Panc1 (cell line): ENCODE data around the gene CFAP157. TPM values are rescaled to one million over a fixed set of nuclear protein-coding genes. Genes with fewer than 3 reads are reported as not detected.

ENCODE experiments used
- ATAC-seq: fragments of 200-7000 bp; cut with Tn5 transposase; 2 replicates; pipeline ENCODE4 v1.9.1; 2020; ENCODE audit warnings: mild to moderate bottlenecking, moderate library complexity
- BruUV-seq: library from RNA; stranded (reverse); fragments of 400-500 nt; replicated peaks from 2 replicates; lab custom pipeline; 2021; lab: Mats Ljungman, UMichigan
- CTCF ChIA-PET: fragments of 300-600 bp; sonication (Branson Sonifier 250); formaldehyde crosslinking; loops from one replicate; lab custom pipeline; 2022; ENCODE audit warnings: antibody characterized with exemption; lab: Charles Lee
- POLR2A ChIA-PET: fragments of 300-600 bp; sonication (Branson Sonifier 250); formaldehyde crosslinking; loops from one replicate; lab custom pipeline; 2022; ENCODE audit warnings: antibody characterized with exemption; lab: Charles Lee
- DNase-seq: peaks from one replicate; pipeline ENCODE4 v3.0.0-alpha.2; 2010; ENCODE audit warnings: low read depth, low spot score
- H3K27ac ChIP-seq: 2 replicates; pipeline ENCODE4 v1.5.1; 2011; ENCODE audit warnings: mild to moderate bottlenecking, low read length, inconsistent platforms
- H3K27me3 ChIP-seq: fragments of 200-500 bp; sonication (Bioruptor generic); 2 replicates; pipeline ENCODE4 v1.6.0; 2014; ENCODE audit warnings: low read length, inconsistent platforms; ENCODE audit not compliant: control insufficient read depth, insufficient read depth
- H3K36me3 ChIP-seq: fragments of 200-500 bp; sonication (Bioruptor generic); 2 replicates; pipeline ENCODE4 v1.5.1; 2014; ENCODE audit warnings: inconsistent platforms, mild to moderate bottlenecking, low read length, moderate library complexity; ENCODE audit not compliant: control insufficient read depth, insufficient read depth
- H3K4me1 ChIP-seq: 2 replicates; pipeline ENCODE4 v1.5.1; 2011; ENCODE audit warnings: inconsistent platforms, mild to moderate bottlenecking, low read length, moderate library complexity; ENCODE audit not compliant: control insufficient read depth, insufficient read depth
- H3K4me3 ChIP-seq, 2 experiments: 2 replicates each; pipeline ENCODE4 v1.5.1; 2011 to 2012; ENCODE audit warnings: low read depth in 2 of 2, low read length in 2 of 2, mild to moderate bottlenecking in 2 of 2, inconsistent platforms in 1 of 2, moderate library complexity in 1 of 2
- H3K9me3 ChIP-seq: fragments of 200-500 bp; sonication (Bioruptor generic); 2 replicates; pipeline ENCODE4 v1.5.1; 2014; ENCODE audit warnings: low read depth, mild to moderate bottlenecking, inconsistent platforms, low read length, moderate library complexity; ENCODE audit not compliant: control insufficient read depth, insufficient read depth
- CTCF ChIP-seq: fragments of 450-650 bp; IDR thresholded peaks from 2 replicates; pipeline ENCODE4 v1.5.1; 2017; ENCODE audit warnings: mild to moderate bottlenecking
- POLR2AphosphoS5 ChIP-seq: IDR thresholded peaks from 2 replicates; pipeline ENCODE4 v1.6.1; 2012; ENCODE audit warnings: mild to moderate bottlenecking, low read depth, low read length, moderate library complexity
- REST ChIP-seq, 2 experiments: IDR thresholded peaks; 2 replicates each; pipeline ENCODE4 v1.6.1; 2011 to 2012; ENCODE audit warnings: low read depth in 2 of 2, control low read depth in 1 of 2, low read length in 1 of 2, mild to moderate bottlenecking in 1 of 2, moderate library complexity in 1 of 2; ENCODE audit not compliant: insufficient read depth in 1 of 2
- SIN3A ChIP-seq: IDR thresholded peaks from 2 replicates; pipeline ENCODE4 v1.6.1; 2012; ENCODE audit warnings: low read depth, mild to moderate bottlenecking, low read length, moderate library complexity, borderline replicate concordance; ENCODE audit not compliant: insufficient read depth
- TCF7L2 ChIP-seq: IDR thresholded peaks from 2 replicates; pipeline ENCODE4 v1.6.1; 2011; ENCODE audit warnings: mild to moderate bottlenecking, low read depth, low read length, inconsistent platforms
- in situ Hi-C: cut with HindIII; loops from 2 replicates; pipeline ENCODE4 v1.10.0; 2016; ENCODE audit warnings: low sequenced_read_pairs, low pct_unique_long_range_greater_than_20kb
- intact Hi-C: fragments of 100-400 bp; cut with micrococcal nuclease; formaldehyde crosslinking; loops from one replicate; pipeline ENCODE4 v1.10.0; 2022; ENCODE audit not compliant: unreplicated experiment
- total RNA-seq: library from RNA; stranded (reverse); gene quantifications from one replicate; pipeline ENCODE4 v1.2.1, GENCODE V29; 2021; ENCODE audit not compliant: unreplicated experiment

CFAP157 gene
- total RNA-seq, 1 experiment from 2014 or later: not detected

- no peak for DNase-seq
- H3K4me3 ChIP-seq: no peak overlapping the region
- no peaks in the 10 kb centered on the region for H3K27me3 ChIP-seq
- no peak overlapping the region for H3K27ac ChIP-seq
- in situ Hi-C loops: no loop called here
- BruUV-seq: TSS peak; percentile 54
- H3K36me3 ChIP-seq: no peaks in the 10 kb centered on the region
- POLR2A ChIA-PET: no interaction called here
- ATAC-seq: no peak
- TF ChIP-seq CTCF: no peak
- no peak for TF ChIP-seq TCF7L2
- no peak for TF ChIP-seq POLR2AphosphoS5
- TF ChIP-seq SIN3A: no peak
- no peak for TF ChIP-seq REST (IDR thresholded peaks at IDR 0.05; ENCODE audit: insufficient read depth in 1 of 2, low read depth in 2 of 2, low read length in 1 of 2)
- intact Hi-C loops: no loop called here
- CTCF ChIA-PET: no interaction called here
- H3K4me1 ChIP-seq: no peaks in the 10 kb centered on the region
- no peaks in the 10 kb centered on the region for H3K9me3 ChIP-seq
Observed at GRCh38 chr9:127673234-127673633, 33.6 kb upstream of the CFAP157 start.

GRCh38 chr9:127676638-127677037 lies 30.1 kb upstream of the CFAP157 start:
- H3K4me3 ChIP-seq: no peak overlapping the region
- H3K27ac ChIP-seq: no peak overlapping the region
- BruUV-seq: no TSS peak
- H3K9me3 ChIP-seq: no peaks in the 10 kb centered on the region
- no peaks in the 10 kb centered on the region; the same call in 1 of the 2 replicates for H3K36me3 ChIP-seq
- in situ Hi-C loops (no loop called here), intact Hi-C loops (no loop called here)
- TF ChIP-seq CTCF: no peak
- TF ChIP-seq REST (IDR thresholded peaks at IDR 0.05; ENCODE audit: insufficient read depth in 1 of 2, low read depth in 2 of 2, low read length in 1 of 2): no peak
- no peak for TF ChIP-seq POLR2AphosphoS5
- TF ChIP-seq TCF7L2: no peak
- no peak for TF ChIP-seq SIN3A
- H3K4me1 ChIP-seq: no peaks in the 10 kb centered on the region
- ATAC-seq (no peak), DNase-seq (no peak)
- CTCF ChIA-PET: no interaction called here
- POLR2A ChIA-PET: interaction anchor here (0.5 kb wide), 1 partner anchor 194 kb away, joined by 12 read pairs; no protein-coding TSS in a partner anchor
- no peaks in the 10 kb centered on the region for H3K27me3 ChIP-seq
